Fibroblast of mammary gland (primary cell): ENCODE measurements around the gene CCSAP.

Experiments used
- DNase-seq: peaks from one replicate; pipeline ENCODE4 v3.0.0-alpha.2; 2010; ENCODE audit warnings: low read depth
- H3K4me3 ChIP-seq: 2 replicates; pipeline ENCODE4 v1.5.1; 2011; ENCODE audit warnings: low read depth, mild to moderate bottlenecking, low read length, moderate library complexity; ENCODE audit not compliant: control insufficient read depth
- CTCF ChIP-seq: conservative IDR thresholded peaks from 2 replicates; pipeline ENCODE4 v1.5.1; 2011; ENCODE audit warnings: low read depth, low read length, inconsistent platforms; ENCODE audit not compliant: control insufficient read depth, insufficient read depth

The CCSAP gene

GRCh38 chr1:229349463-229350385, 6.9 kb upstream of the CCSAP start:
- TF ChIP-seq CTCF = no peak
- H3K4me3 ChIP-seq = no peak overlapping the region
- DNase-seq = no peak

- no peak for DNase-seq
- TF ChIP-seq CTCF = no peak
- H3K4me3 ChIP-seq = no peak overlapping the region
Observed at GRCh38 chr1:229347528-229347927, 4.7 kb upstream of the CCSAP start.

GRCh38 chr1:229344937-229345684, 2.3 kb upstream of the CCSAP start:
- H3K4me3 ChIP-seq = no peak overlapping the region
- no peak for DNase-seq
- no peak for TF ChIP-seq CTCF

GRCh38 chr1:229344139-229344538, 1.3 kb upstream of the CCSAP start:
- peak overlapping the region; percentile 67 for H3K4me3 ChIP-seq
- DNase-seq = peak; percentile 55

GRCh38 chr1:229341774-229342655, 832 bp downstream of the CCSAP start:
- no peak for TF ChIP-seq CTCF
- DNase-seq = peak; percentile 42
- H3K4me3 ChIP-seq = peak overlapping the region; percentile 67

More at GRCh38 chr1:229344139-229344538, 1.3 kb upstream of the CCSAP start:
- no peak for TF ChIP-seq CTCF

GRCh38 chr1:229340496-229340895, 2.4 kb downstream of the CCSAP start:
- H3K4me3 ChIP-seq = no peak overlapping the region
- no peak for TF ChIP-seq CTCF
- no peak for DNase-seq
